Panc1 (cell line): Measurements from ENCODE around the gene STAMBP.

Experiments used
- CTCF ChIP-seq: fragments of 450-650 bp; IDR thresholded peaks from 2 replicates; pipeline ENCODE4 v1.5.1; 2017; ENCODE audit warnings: mild to moderate bottlenecking
- POLR2AphosphoS5 ChIP-seq: IDR thresholded peaks from 2 replicates; pipeline ENCODE4 v1.6.1; 2012; ENCODE audit warnings: mild to moderate bottlenecking, low read depth, low read length, moderate library complexity
- SIN3A ChIP-seq: IDR thresholded peaks from 2 replicates; pipeline ENCODE4 v1.6.1; 2012; ENCODE audit warnings: low read depth, mild to moderate bottlenecking, low read length, moderate library complexity, borderline replicate concordance; ENCODE audit not compliant: insufficient read depth
- TCF7L2 ChIP-seq: IDR thresholded peaks from 2 replicates; pipeline ENCODE4 v1.6.1; 2011; ENCODE audit warnings: mild to moderate bottlenecking, low read depth, low read length, inconsistent platforms

- no peak for TF ChIP-seq CTCF
- TF ChIP-seq SIN3A: no peak
- no peak for TF ChIP-seq TCF7L2
- no peak for TF ChIP-seq POLR2AphosphoS5
Observed at GRCh38 chr2:73897934-73898333, 69.2 kb downstream of the STAMBP start.
